ENCODE results near the gene PHF21A.
A peak's percentile ranks its signal among the peaks of the same experiment; 100 is the strongest.
"Not testable (repeated sequence)": the region's sequence is repeated elsewhere in the genome, so short reads cannot be mapped to it uniquely, and the experiment has no call there.

The PHF21A gene

GRCh38 chr11:46015941-46016340 is 105.3 kb downstream of the PHF21A start:
- Mint-ChIP-seq H3K36me3 (peaks cover 7 to 10% of the 10 kb centered on the region in 2 donors), H3K4me3 (no peak overlapping the region), H3K27ac (no peak overlapping the region), H3K27me3 (no peaks in the 10 kb centered on the region), H3K4me1 (peaks cover 0 to 4% of the 10 kb centered on the region in 2 donors), H3K9me3 (peaks cover 0 to 1% of the 10 kb centered on the region in 2 donors)
- DNase-seq: no peak
- ATAC-seq (replicated peaks): no peak

GRCh38 chr11:46014168-46014567 is 107.1 kb downstream of the PHF21A start:
- H3K27me3 Mint-ChIP-seq; ATAC-seq (replicated peaks); H3K27ac Mint-ChIP-seq: not testable (repeated sequence)

GRCh38 chr11:46012185-46012584 is 109.1 kb downstream of the PHF21A start:
- DNase-seq: no peak
- Mint-ChIP-seq H3K9me3 (peaks cover 0 to 1% of the 10 kb centered on the region in 2 donors), H3K4me1 (peaks cover 0 to 2% of the 10 kb centered on the region in 2 donors), H3K36me3 (peaks cover 4 to 11% of the 10 kb centered on the region in 2 donors), H3K4me3 (no peak overlapping the region), H3K27ac (peak overlapping the region; percentile 27), H3K27me3 (no peaks in the 10 kb centered on the region)
- ATAC-seq (replicated peaks): no peak

More at GRCh38 chr11:46014168-46014567, 107.1 kb downstream of the PHF21A start:
- not testable (repeated sequence) for H3K4me3 Mint-ChIP-seq, H3K4me1 Mint-ChIP-seq, H3K9me3 Mint-ChIP-seq, DNase-seq
- peaks cover 4 to 10% of the 10 kb centered on the region in 2 donors for H3K36me3 Mint-ChIP-seq

GRCh38 chr11:46010100-46010499 is 111.2 kb downstream of the PHF21A start:
- H3K4me1 Mint-ChIP-seq: peaks cover 4 to 6% of the 10 kb centered on the region in 2 donors
- peaks cover 0 to 1% of the 10 kb centered on the region in 2 donors for H3K9me3 Mint-ChIP-seq
- no peak overlapping the region for H3K4me3 Mint-ChIP-seq
- no peak overlapping the region for H3K27ac Mint-ChIP-seq
- peaks cover 2 to 10% of the 10 kb centered on the region in 2 donors for H3K36me3 Mint-ChIP-seq
- ATAC-seq (replicated peaks): no peak
- no peaks in the 10 kb centered on the region for H3K27me3 Mint-ChIP-seq
- DNase-seq: no peak

GRCh38 chr11:46009647-46010046 is 111.6 kb downstream of the PHF21A start:
- peaks cover 4 to 6% of the 10 kb centered on the region in 2 donors for H3K4me1 Mint-ChIP-seq
- no peak overlapping the region for H3K4me3 Mint-ChIP-seq
- H3K27me3 Mint-ChIP-seq: no peaks in the 10 kb centered on the region
- peaks cover 0 to 7% of the 10 kb centered on the region in 2 donors for H3K36me3 Mint-ChIP-seq
- H3K9me3 Mint-ChIP-seq: no peaks in the 10 kb centered on the region
- DNase-seq (no peak), ATAC-seq (replicated peaks) (no peak)
- H3K27ac Mint-ChIP-seq: no peak overlapping the region

GRCh38 chr11:46006418-46007070 is 114.7 kb downstream of the PHF21A start:
- Mint-ChIP-seq H3K4me1 (peaks cover 2 to 9% of the 10 kb centered on the region in 2 donors), H3K27ac (no peak overlapping the region)
- DNase-seq: peak; percentile 17

GRCh38 chr11:46003572-46003971 is 117.7 kb downstream of the PHF21A start:
- H3K36me3 Mint-ChIP-seq: peaks cover 0 to 3% of the 10 kb centered on the region in 2 donors
- H3K27me3 Mint-ChIP-seq: no peaks in the 10 kb centered on the region
- no peak overlapping the region for H3K27ac Mint-ChIP-seq
- H3K9me3 Mint-ChIP-seq: no peaks in the 10 kb centered on the region
- ATAC-seq (replicated peaks): no peak
- H3K4me1 Mint-ChIP-seq: peaks cover 5 to 11% of the 10 kb centered on the region in 2 donors
- H3K4me3 Mint-ChIP-seq: no peak overlapping the region
- no peak for DNase-seq

More at GRCh38 chr11:46006418-46007070, 114.7 kb downstream of the PHF21A start:
- peak; percentile 88 to 94 for ATAC-seq (replicated peaks)
- no peak overlapping the region for H3K4me3 Mint-ChIP-seq
- no peaks in the 10 kb centered on the region for H3K27me3 Mint-ChIP-seq
- peaks cover 0 to 7% of the 10 kb centered on the region in 2 donors for H3K36me3 Mint-ChIP-seq
- no peaks in the 10 kb centered on the region for H3K9me3 Mint-ChIP-seq

GRCh38 chr11:46002189-46002588 is 119.1 kb downstream of the PHF21A start:
- H3K27me3 Mint-ChIP-seq: no peaks in the 10 kb centered on the region
- peaks cover 5 to 11% of the 10 kb centered on the region in 2 donors for H3K4me1 Mint-ChIP-seq
- H3K36me3 Mint-ChIP-seq: peaks cover 0 to 3% of the 10 kb centered on the region in 2 donors
- H3K4me3 Mint-ChIP-seq: no peak overlapping the region
- no peak overlapping the region for H3K27ac Mint-ChIP-seq
- no peak for ATAC-seq (replicated peaks)
- DNase-seq: no peak
- H3K9me3 Mint-ChIP-seq: no peaks in the 10 kb centered on the region

GRCh38 chr11:46001448-46001914 is 119.8 kb downstream of the PHF21A start:
- no peaks in the 10 kb centered on the region for H3K9me3 Mint-ChIP-seq
- ATAC-seq (replicated peaks) (no peak), DNase-seq (no peak)
- H3K27me3 Mint-ChIP-seq: no peaks in the 10 kb centered on the region
- no peak overlapping the region for H3K27ac Mint-ChIP-seq
- H3K36me3 Mint-ChIP-seq: peaks cover 0 to 3% of the 10 kb centered on the region in 2 donors
- peaks cover 5 to 10% of the 10 kb centered on the region in 2 donors for H3K4me1 Mint-ChIP-seq
- no peak overlapping the region for H3K4me3 Mint-ChIP-seq

- no peak overlapping the region for H3K27ac Mint-ChIP-seq
- peaks cover 5 to 6% of the 10 kb centered on the region in 2 donors for H3K4me1 Mint-ChIP-seq
Observed at GRCh38 chr11:45997599-45997998, 123.7 kb downstream of the PHF21A start.

GRCh38 chr11:45995342-45995734 is 125.9 kb downstream of the PHF21A start:
- DNase-seq (no peak), ATAC-seq (replicated peaks) (no peak)
- Mint-ChIP-seq H3K27me3 (no peaks in the 10 kb centered on the region), H3K4me1 (peaks cover 10% of the 10 kb centered on the region in 2 donors), H3K9me3 (no peaks in the 10 kb centered on the region), H3K36me3 (no peaks in the 10 kb centered on the region), H3K4me3 (no peak overlapping the region), H3K27ac (no peak overlapping the region)

More at GRCh38 chr11:45997599-45997998, 123.7 kb downstream of the PHF21A start:
- no peaks in the 10 kb centered on the region for H3K36me3 Mint-ChIP-seq
- DNase-seq: no peak
- H3K9me3 Mint-ChIP-seq: no peaks in the 10 kb centered on the region
- no peak overlapping the region for H3K4me3 Mint-ChIP-seq
- no peak for ATAC-seq (replicated peaks)
- H3K27me3 Mint-ChIP-seq: no peaks in the 10 kb centered on the region

- Mint-ChIP-seq H3K27me3 (no peaks in the 10 kb centered on the region), H3K27ac (no peak overlapping the region), H3K4me1 (peaks cover 8 to 13% of the 10 kb centered on the region in 2 donors), H3K36me3 (no peaks in the 10 kb centered on the region), H3K9me3 (no peaks in the 10 kb centered on the region), H3K4me3 (no peak overlapping the region)
- no peak for DNase-seq
- no peak for ATAC-seq (replicated peaks)
Observed at GRCh38 chr11:45994371-45995341, 126.6 kb downstream of the PHF21A start.

- ATAC-seq (replicated peaks) (no peak), DNase-seq (no peak)
- Mint-ChIP-seq H3K4me1 (peaks cover 7 to 13% of the 10 kb centered on the region in 2 donors), H3K36me3 (no peaks in the 10 kb centered on the region), H3K4me3 (no peak overlapping the region), H3K9me3 (no peaks in the 10 kb centered on the region), H3K27ac (no peak overlapping the region), H3K27me3 (no peaks in the 10 kb centered on the region)
Observed at GRCh38 chr11:45993531-45994001, 127.7 kb downstream of the PHF21A start.

GRCh38 chr11:45988921-45989320 is 132.3 kb downstream of the PHF21A start:
- peaks cover under 1 to 3% of the 10 kb centered on the region in 2 donors for H3K36me3 Mint-ChIP-seq
- H3K4me1 Mint-ChIP-seq: peaks cover 10 to 13% of the 10 kb centered on the region in 2 donors
- H3K9me3 Mint-ChIP-seq: no peaks in the 10 kb centered on the region
- no peak overlapping the region for H3K27ac Mint-ChIP-seq
- DNase-seq (no peak), ATAC-seq (replicated peaks) (no peak)
- no peaks in the 10 kb centered on the region for H3K27me3 Mint-ChIP-seq
- no peak overlapping the region for H3K4me3 Mint-ChIP-seq
